Mesendoderm (in vitro differentiated cells): Measurements from ENCODE around the gene SYNGR2.

ENCODE experiments used
- DNase-seq: peaks from one replicate; pipeline ENCODE4 v3.0.0; 2013
- H2AK5ac ChIP-seq: 2 replicates; pipeline ENCODE4 v1.6.1; 2013; ENCODE audit warnings: low read length, inconsistent platforms
- H2BK120ac ChIP-seq: 2 replicates; pipeline ENCODE4 v1.6.1; 2013; ENCODE audit warnings: low read depth, mild to moderate bottlenecking, low read length, moderate library complexity, mixed read lengths
- H2BK15ac ChIP-seq: replicated peaks from 2 replicates; pipeline ENCODE4 v1.6.1; 2013; ENCODE audit warnings: low read depth, mild to moderate bottlenecking, moderate library complexity
- H2BK5ac ChIP-seq: 2 replicates; pipeline ENCODE4 v1.6.1; 2013; ENCODE audit warnings: low read length, inconsistent platforms
- H3K18ac ChIP-seq: 2 replicates; pipeline ENCODE4 v1.6.1; 2013; ENCODE audit warnings: mild to moderate bottlenecking, low read length, mixed read lengths
- H3K23ac ChIP-seq: one replicate; pipeline ENCODE4 v1.6.1; 2013; ENCODE audit warnings: low read length
- H3K27ac ChIP-seq: 2 replicates; pipeline ENCODE4 v1.5.1; 2013; ENCODE audit warnings: low read depth, mild to moderate bottlenecking, inconsistent platforms, low read length, moderate library complexity
- H3K27me3 ChIP-seq: 2 replicates; pipeline ENCODE4 v1.6.1; 2013; ENCODE audit warnings: low read length, control low read depth, mild to moderate bottlenecking, inconsistent platforms; ENCODE audit not compliant: insufficient read depth, poor library complexity
- H3K36me3 ChIP-seq: 2 replicates; pipeline ENCODE4 v1.6.1; 2013; ENCODE audit warnings: low read length, inconsistent platforms; ENCODE audit not compliant: control insufficient read depth, insufficient read depth
- H3K4ac ChIP-seq: one replicate; pipeline ENCODE4 v1.6.1; 2013; ENCODE audit warnings: low read depth, mild to moderate bottlenecking, low read length, moderate library complexity
- H3K4me1 ChIP-seq: 2 replicates; pipeline ENCODE4 v1.6.1; 2013; ENCODE audit warnings: low read depth, low read length, inconsistent platforms; ENCODE audit not compliant: control insufficient read depth
- H3K4me2 ChIP-seq: 2 replicates; pipeline ENCODE4 v1.6.1; 2013; ENCODE audit warnings: low read length
- H3K4me3 ChIP-seq: 2 replicates; pipeline ENCODE4 v1.5.1; 2013; ENCODE audit warnings: mild to moderate bottlenecking, low read length
- H3K56ac ChIP-seq: one replicate; pipeline ENCODE4 v1.6.1; 2013; ENCODE audit warnings: low read length
- H3K79me1 ChIP-seq: 2 replicates; pipeline ENCODE4 v1.6.1; 2013; ENCODE audit warnings: low read length, inconsistent platforms
- H3K79me2 ChIP-seq: 2 replicates; pipeline ENCODE4 v1.6.1; 2013; ENCODE audit warnings: mild to moderate bottlenecking, low read length; ENCODE audit not compliant: control insufficient read depth, insufficient read depth
- H3K9ac ChIP-seq: 2 replicates; pipeline ENCODE4 v1.6.1; 2013; ENCODE audit warnings: low read length, inconsistent platforms
- H4K5ac ChIP-seq: one replicate; pipeline ENCODE4 v1.6.1; 2013; ENCODE audit warnings: low read length
- H4K8ac ChIP-seq: one replicate; pipeline ENCODE4 v1.6.1; 2013; ENCODE audit warnings: low read depth, mild to moderate bottlenecking, control low read depth, low read length, moderate library complexity
- WGBS: extraction: QIAGEN DNeasy Blood & Tissue Kit; methylation state at CpG from one replicate; pipeline ENCODE4 v1.1.7; 2013; ENCODE audit warnings: low lambda C conversion rate, missing lambda C conversion rate; ENCODE audit not compliant: insufficient coverage; ENCODE audit errors: extremely low coverage; 5-methylcytosine and 5-hydroxymethylcytosine counted together

SYNGR2 gene

DNA sequence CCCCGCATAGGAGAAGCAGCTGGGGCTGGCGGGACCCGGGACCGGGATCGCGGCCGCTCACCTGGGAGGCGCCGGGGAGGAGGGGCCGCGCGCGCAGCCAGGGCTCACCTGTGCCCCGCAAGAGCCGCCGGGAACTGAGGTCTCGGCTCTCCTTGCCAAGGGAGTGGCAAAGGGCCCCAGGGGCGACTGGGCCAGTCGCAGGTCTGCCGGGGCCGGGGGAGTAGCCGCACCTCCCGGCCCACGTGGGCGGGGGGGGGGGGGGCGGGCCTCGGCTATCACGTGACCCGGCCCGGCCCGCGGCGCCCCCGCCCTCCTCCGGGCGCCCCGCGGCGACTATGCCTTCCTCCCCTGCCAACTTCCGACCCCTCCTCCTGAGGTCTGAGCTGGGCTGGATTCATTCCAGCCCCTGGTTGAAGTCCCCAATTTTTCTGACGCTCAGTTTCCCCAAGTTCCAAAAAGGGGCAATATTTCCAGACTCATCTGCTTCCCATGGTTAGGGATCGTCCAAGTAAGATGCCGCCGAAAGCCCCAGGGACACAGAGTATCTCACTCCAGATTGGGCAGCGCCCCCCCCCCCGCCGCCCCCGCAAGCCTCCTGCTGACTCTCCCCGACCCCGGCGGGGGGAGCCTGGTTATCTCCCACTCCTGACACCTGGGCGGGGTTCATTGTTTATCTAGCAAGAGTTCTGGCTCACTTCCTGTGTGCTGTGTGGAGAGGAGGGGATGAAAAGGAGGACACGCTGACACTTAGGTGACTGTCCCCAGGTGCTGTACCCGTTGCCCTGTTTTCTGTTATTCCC is 39.6 kb upstream of the SYNGR2 start, which contains the start of gene TMC6:
Gene TMC6, minus strand, starts transcription at position 205 of the 800 bp plus-strand sequence. CDS start 1,923 bp downstream, outside the sequence.
- Histone ChIP-seq H3K4me2 (peak within 1 kb of the TSS; percentile 78), H3K79me1 (peaks cover 3% of the 10 kb centered on the region), H3K18ac (peak within 1 kb of the TSS; percentile 95), H3K4me1 (peaks cover 11% of the 10 kb centered on the region), H3K79me2 (peaks cover 20% of the 10 kb centered on the region), H2BK15ac (no peak within 1 kb of the TSS), H4K8ac (peak within 1 kb of the TSS; percentile 7), H2AK5ac (peak within 1 kb of the TSS; percentile 8), H3K27me3 (no peaks in the 10 kb centered on the region), H2BK120ac (peak within 1 kb of the TSS; percentile 88), H3K36me3 (peaks cover 6% of the 10 kb centered on the region), H2BK5ac (peak within 1 kb of the TSS; percentile 88), H3K56ac (peak within 1 kb of the TSS; percentile 87), H3K23ac (no peak within 1 kb of the TSS), H3K4me3 (peak within 1 kb of the TSS; percentile 93), H4K5ac (no peak within 1 kb of the TSS), H3K27ac (peak within 1 kb of the TSS; percentile 93), H3K4ac (peak within 1 kb of the TSS; percentile 82), H3K9ac (peak within 1 kb of the TSS; percentile 79)
- no CpG with 5 or more reads among the region's 54 CpGs for WGBS
- peak; percentile 89 for DNase-seq

DNA sequence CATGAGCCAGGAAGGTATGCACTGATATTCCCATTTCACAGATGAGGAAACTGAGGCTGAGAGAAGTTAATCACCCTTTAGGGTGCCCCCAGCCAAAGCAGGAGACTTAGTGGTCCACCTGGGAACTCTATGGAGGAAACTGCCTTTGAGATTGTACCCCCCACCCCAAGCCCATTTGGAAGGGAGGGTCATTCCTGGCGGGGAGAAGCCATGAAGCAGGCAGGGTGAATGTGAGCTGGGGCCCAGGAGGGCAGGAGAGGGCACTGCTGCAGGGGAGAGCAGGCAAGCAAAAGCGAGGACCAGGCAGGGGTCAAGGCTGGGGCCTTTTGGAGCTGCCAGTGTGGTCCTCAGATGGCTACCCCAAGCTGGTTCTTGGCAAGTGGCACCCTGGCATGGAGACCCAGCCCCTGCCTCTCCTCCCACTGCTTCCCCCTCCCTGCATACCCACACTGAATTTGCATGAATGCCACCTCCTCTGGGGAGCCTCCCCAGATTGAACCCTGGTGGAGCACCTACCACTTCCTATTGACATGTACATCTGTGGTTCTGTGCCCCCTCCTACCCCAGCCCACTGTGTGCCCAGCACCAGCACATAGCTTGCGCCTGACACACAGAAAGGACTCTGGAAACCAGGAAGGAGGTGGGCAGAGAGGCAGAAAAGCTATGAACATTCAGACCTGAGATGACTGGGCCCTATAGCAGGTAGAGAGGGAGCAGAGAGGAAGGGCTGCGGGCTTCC is 38.9 kb upstream of the SYNGR2 start:
- H2AK5ac ChIP-seq: peak overlapping the region; percentile 8
- peaks cover 11% of the 10 kb centered on the region for H3K4me1 ChIP-seq
- no peak overlapping the region for H2BK15ac ChIP-seq
- no peak overlapping the region for H4K8ac ChIP-seq
- H3K36me3 ChIP-seq: peaks cover 2% of the 10 kb centered on the region
- no peak overlapping the region for H3K23ac ChIP-seq
- DNase-seq: no peak
- H3K9ac ChIP-seq: no peak overlapping the region
- H3K4ac ChIP-seq: peak overlapping the region; percentile 1
- no CpG with 5 or more reads among the region's 4 CpGs for WGBS
- H3K27ac ChIP-seq: peak overlapping the region; percentile 40
- peaks cover 20% of the 10 kb centered on the region for H3K79me2 ChIP-seq
- no peak overlapping the region for H4K5ac ChIP-seq
- no peak overlapping the region for H3K4me3 ChIP-seq
- peak overlapping the region; percentile 36 for H2BK5ac ChIP-seq
- H3K27me3 ChIP-seq: no peaks in the 10 kb centered on the region
- peaks cover 2% of the 10 kb centered on the region for H3K79me1 ChIP-seq
- H2BK120ac ChIP-seq: peak overlapping the region; percentile 2
- no peak overlapping the region for H3K4me2 ChIP-seq
- H3K56ac ChIP-seq: peak overlapping the region; percentile 83
- no peak overlapping the region for H3K18ac ChIP-seq

DNA sequence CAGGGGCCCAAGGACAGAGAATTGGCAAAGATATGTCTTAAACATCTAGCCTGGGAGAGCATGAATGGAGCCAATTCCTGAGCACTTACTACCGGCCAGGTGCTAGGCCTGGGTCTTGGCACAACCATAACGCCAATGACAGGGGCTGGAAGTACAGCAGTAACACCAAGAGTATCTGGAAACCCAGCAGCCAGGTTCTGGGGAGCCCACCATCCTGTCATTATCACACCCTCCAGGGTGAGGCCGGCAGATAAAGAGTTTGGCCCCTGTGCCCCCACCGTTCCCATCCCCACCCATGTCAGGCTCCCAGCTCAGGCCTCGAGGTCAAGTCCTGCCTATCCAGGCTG is 38.3 kb upstream of the SYNGR2 start:
- Histone ChIP-seq H2BK15ac (no peak overlapping the region), H2BK5ac (peak overlapping the region; percentile 84), H4K8ac (no peak overlapping the region), H3K4me1 (peaks cover 11% of the 10 kb centered on the region), H3K36me3 (no peaks in the 10 kb centered on the region), H3K27ac (peak overlapping the region; percentile 14), H3K23ac (no peak overlapping the region), H4K5ac (no peak overlapping the region), H3K4ac (no peak overlapping the region), H3K79me2 (peaks cover 20% of the 10 kb centered on the region), H3K56ac (peak overlapping the region; percentile 83), H2BK120ac (peak overlapping the region; percentile 2), H3K79me1 (peaks cover 2% of the 10 kb centered on the region), H3K18ac (no peak overlapping the region), H3K4me2 (no peak overlapping the region), H3K4me3 (no peak overlapping the region), H2AK5ac (peak overlapping the region; percentile 7), H3K27me3 (no peaks in the 10 kb centered on the region), H3K9ac (peak overlapping the region; percentile 15)
- DNase-seq: no peak
- WGBS: no CpG with 5 or more reads among the region's 5 CpGs

DNA sequence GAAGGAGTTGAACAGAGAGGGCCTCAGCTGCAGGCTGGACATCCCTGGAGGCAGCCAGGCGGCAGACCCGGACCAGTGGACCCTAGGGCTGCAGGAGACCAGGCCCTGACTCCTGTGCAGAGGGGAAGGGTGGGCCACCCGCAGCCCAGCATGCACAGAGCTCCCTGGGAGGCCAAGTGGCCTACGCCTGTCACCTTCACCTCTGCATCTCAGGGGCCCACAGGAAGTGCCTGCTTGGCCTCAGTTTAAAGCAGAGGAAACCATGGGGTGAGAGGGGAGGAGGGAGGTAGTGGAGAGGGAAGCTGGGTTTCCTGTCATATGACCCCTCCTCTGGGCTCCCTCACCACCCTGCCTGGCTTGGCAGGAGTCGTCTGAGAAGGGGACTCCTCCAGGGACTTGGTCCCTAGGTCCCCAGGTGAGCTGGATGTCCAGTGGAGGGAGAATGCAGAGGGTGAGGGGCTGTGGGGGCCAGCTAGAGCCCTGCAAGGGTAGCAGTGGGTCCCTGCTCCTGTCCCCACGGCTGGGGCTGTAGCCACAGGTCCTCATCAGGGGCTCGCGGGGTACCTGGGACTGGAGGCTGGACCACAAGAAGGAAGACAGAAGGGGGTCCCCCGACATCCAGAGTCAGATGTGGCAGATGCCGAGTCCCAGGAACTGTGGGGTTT is 37.8 kb upstream of the SYNGR2 start, which contains the start of gene TMC8:
Gene TMC8, plus strand, starts transcription at position 335 of the 665 bp plus-strand sequence. CDS start 818 bp downstream, outside the sequence.
- Histone ChIP-seq H3K56ac (peak within 1 kb of the TSS; percentile 83), H3K27me3 (no peaks in the 10 kb centered on the region), H2BK5ac (peak within 1 kb of the TSS; percentile 84), H4K5ac (no peak within 1 kb of the TSS), H3K4me3 (no peak within 1 kb of the TSS), H2BK15ac (no peak within 1 kb of the TSS), H3K27ac (peak within 1 kb of the TSS; percentile 14), H3K79me2 (peaks cover 17% of the 10 kb centered on the region), H3K9ac (peak within 1 kb of the TSS; percentile 37), H3K18ac (peak within 1 kb of the TSS; percentile 28), H2BK120ac (peak within 1 kb of the TSS; percentile 2), H3K36me3 (no peaks in the 10 kb centered on the region), H3K4me1 (peaks cover 11% of the 10 kb centered on the region), H3K79me1 (no peaks in the 10 kb centered on the region), H3K23ac (no peak within 1 kb of the TSS), H4K8ac (no peak within 1 kb of the TSS), H3K4ac (peak within 1 kb of the TSS; percentile 1), H2AK5ac (peak within 1 kb of the TSS; percentile 8), H3K4me2 (peak within 1 kb of the TSS; percentile 25)
- peak; percentile 57 for DNase-seq
- no CpG with 5 or more reads among the region's 10 CpGs for WGBS

DNA sequence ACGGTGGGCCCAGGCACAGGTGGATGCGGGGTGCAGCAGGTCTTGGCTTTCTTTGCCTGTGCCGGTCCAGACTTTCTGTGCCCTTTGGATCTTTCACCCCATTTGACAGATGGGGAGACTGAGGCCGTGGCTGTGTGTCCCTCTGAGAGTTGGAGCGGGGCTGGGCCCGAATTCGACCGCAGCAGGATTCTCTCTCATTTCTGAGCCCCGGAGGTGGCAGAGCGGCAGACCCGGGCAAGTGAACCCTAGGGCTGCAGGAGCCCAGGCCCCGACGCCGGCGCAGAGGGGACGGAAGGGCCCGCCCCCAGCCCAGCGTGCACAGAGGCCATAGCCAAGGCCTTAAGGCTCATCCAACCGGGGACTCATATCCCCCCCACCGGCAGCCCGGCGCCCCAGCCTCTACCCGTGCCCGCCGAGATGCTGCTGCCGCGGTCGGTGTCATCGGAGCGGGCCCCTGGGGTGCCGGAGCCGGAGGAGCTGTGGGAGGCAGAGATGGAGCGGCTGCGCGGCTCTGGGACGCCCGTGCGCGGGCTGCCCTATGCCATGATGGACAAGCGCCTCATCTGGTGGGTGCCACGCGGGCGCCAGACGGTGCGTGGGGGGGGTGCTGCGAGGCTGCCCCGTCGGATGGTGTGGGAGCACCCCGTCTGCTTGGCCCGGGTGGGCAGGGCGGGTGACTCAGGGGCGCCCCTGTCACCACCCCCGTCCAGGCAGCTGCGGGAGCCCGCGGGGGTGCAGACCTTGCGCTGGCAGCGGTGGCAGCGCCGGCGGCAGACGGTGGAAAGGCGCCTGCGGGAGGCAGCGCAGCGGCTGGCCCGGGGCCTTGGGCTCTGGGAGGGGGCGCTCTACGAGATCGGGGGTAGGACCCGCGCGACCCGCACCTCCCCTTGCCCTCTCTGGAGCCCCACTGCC is 37.0 kb upstream of the SYNGR2 start:
- no peak overlapping the region for H2BK5ac ChIP-seq
- H3K18ac ChIP-seq: peak overlapping the region; percentile 28
- no peaks in the 10 kb centered on the region for H3K36me3 ChIP-seq
- peak overlapping the region; percentile 37 for H3K9ac ChIP-seq
- no peaks in the 10 kb centered on the region for H3K79me1 ChIP-seq
- H3K79me2 ChIP-seq: peaks cover 10% of the 10 kb centered on the region
- no peak overlapping the region for H2AK5ac ChIP-seq
- no peak overlapping the region for H3K27ac ChIP-seq
- peaks cover 11% of the 10 kb centered on the region for H3K4me1 ChIP-seq
- H2BK15ac ChIP-seq: no peak overlapping the region
- DNase-seq: no peak
- no peak overlapping the region for H4K8ac ChIP-seq
- no CpG with 5 or more reads among the region's 74 CpGs for WGBS
- no peak overlapping the region for H3K23ac ChIP-seq
- no peaks in the 10 kb centered on the region for H3K27me3 ChIP-seq
- H3K4me2 ChIP-seq: peak overlapping the region; percentile 25
- H3K56ac ChIP-seq: peak overlapping the region; percentile 83
- no peak overlapping the region for H3K4me3 ChIP-seq
- no peak overlapping the region for H3K4ac ChIP-seq
- H2BK120ac ChIP-seq: no peak overlapping the region
- H4K5ac ChIP-seq: no peak overlapping the region
